NCI-H526 treated with DMSO at 0.1 percent for 48 hours (cell line): ENCODE results near the gene RS1.

Source experiments
- DNase-seq: peaks from one replicate; lab custom pipeline; 2025; lab: John Stamatoyannopoulos, UW

The RS1 gene

DNA sequence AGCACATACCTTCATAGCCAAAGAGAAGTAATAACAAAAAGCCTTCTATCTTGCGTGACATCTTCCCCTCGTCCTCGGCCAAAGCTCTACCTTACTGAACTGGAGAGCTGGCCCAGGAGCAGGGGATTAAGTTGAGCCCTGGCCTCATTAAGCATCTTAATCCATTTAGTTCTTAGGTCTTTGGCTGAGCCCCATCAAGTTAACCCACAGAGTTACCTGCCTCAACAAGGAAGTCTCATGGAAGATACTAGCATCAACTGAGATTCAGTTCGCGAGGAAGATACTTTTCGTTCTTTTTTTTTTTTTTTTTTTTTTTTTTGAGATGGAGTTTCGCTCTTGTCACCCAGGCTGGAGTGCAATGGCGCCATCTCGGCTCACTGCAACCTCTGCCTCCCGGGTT, at the start of gene RS1:
RS1 (minus strand) TSS at position 101 of the 400 bp plus-strand sequence; CDS start at position 61, 40 bp downstream.
- no peak for DNase-seq

- no peak for DNase-seq
These were observed 47.9 kb upstream of the RS1 start for GRCh38 chrX:18719852-18720251.

GRCh38 chrX:18714910-18715309, 43.0 kb upstream of the RS1 start:
- DNase-seq: no peak

DNA sequence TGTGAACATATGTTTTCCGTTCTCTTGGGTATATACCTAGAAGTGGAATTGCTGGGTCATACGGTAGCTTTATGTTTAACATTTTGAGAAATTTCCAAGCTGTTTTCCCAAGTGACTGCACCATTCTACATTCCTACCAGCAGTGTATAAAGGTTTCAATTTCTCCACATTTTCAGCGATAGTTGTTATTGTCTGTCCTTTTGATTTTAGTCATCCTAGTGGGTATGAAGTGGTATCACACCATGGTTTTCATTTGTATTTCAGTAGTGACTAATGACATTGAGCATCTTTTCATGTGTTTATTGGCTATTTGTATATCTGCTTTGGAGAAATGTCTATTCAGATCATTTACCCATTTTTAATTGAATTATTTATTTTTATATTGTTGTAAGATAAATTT, 37.9 kb upstream of the RS1 start:
- DNase-seq: no peak

GRCh38 chrX:18707426-18708049, 35.6 kb upstream of the RS1 start, which contains the start of gene PPEF1:
TSS of gene PPEF1 (plus strand) at chrX:18707645. CDS start at chrX:18707781, 136 bp downstream.
- no peak for DNase-seq

- no peak for DNase-seq
These were observed 30.7 kb upstream of the RS1 start for GRCh38 chrX:18702362-18703195.

- DNase-seq: no peak
These were observed 29.9 kb upstream of the RS1 start for GRCh38 chrX:18701621-18702361.

- no peak for DNase-seq
These were observed 27.1 kb upstream of the RS1 start for GRCh38 chrX:18698737-18699650.

GRCh38 chrX:18696653-18697052, 24.7 kb upstream of the RS1 start:
- DNase-seq: no peak

DNA sequence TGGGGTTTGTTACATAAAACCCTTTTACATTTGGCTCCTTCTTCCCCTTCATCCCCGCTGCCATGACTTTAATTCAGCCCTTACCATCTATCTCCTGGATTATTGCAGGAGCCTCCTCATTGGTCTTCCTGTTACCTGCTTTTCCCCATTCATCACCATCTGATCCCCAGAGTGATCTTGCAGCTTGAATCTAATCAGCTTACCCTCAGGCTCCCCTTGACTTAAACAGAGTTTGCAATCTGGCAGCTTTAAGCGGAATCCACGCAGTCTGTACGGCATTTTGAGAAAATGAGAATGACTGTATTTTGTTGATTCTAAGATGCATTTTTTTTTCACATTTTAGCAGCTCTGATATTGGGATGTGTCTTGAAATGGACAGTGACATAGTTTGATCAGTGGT, 20.6 kb upstream of the RS1 start:
- DNase-seq: no peak

DNA sequence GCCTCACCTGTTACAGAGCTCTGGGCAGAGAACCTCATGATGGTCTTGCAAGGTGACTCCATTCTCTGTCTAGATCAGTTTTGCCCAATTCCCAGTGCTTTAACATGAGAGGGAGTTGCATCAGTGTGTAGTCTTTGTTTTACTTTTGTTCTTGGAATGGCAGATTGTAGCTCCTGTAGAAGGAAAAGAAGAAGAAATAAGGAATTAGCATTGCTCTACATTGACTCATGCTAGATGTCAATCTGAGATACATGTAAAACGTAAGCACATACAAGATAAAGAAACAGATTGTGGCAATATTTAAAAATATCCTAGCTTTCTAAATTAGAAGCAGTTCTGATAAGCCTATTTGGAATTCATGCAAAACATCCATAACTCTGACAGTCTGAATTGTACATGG, 19.5 kb upstream of the RS1 start:
- DNase-seq: no peak

DNA sequence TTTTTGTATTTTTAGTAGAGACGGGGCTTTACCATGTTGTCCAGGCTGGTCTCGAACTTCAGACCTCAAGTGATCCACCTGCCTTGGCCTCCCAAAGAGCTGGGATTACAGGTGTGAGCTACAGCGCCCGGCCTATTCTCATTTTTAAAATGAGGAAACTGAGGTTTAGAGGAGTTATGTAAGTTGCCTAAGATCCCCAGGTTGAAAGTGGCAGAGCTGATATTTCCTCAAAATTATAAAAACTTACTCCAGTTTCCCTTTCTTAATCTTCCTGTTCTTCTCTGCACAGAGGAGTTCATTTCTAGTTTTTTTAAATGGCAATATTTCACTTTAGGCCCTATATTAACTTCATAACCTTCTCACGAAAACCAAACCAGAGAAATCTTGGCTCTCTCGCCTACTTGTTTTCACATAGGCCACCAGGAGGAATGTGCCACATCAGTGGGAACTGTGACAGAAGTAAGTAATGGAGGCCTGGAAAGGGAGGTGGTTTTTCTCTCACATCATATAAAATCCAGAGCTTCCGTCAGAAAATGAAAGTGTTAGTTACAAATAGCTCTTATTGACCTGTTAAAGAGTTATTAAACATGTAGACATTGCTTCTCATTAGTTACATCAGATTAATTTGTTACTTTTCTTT, 16.1 kb upstream of the RS1 start:
- DNase-seq: no peak

DNA sequence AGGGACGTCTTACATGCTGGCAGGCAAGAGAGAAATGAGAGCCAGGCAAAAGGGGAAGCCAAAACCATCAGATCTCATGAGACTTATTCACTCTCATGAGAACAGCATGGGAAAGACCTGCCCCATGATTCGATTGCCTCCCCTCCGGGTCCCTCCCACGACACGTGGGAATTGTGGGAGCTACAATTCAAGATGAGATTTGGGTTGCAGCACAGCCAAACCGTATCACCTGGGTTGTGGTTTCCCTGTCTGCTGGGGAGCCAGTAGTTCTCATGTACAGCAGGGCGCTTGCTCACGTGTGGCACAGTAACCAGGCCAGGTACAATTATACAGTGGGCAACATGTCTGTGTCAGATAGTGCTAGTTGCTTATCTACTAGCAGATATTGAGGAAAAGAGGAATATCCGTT, 11.1 kb upstream of the RS1 start:
- DNase-seq: no peak

- DNase-seq: no peak
These were observed 10.1 kb upstream of the RS1 start for GRCh38 chrX:18681996-18682395.

DNA sequence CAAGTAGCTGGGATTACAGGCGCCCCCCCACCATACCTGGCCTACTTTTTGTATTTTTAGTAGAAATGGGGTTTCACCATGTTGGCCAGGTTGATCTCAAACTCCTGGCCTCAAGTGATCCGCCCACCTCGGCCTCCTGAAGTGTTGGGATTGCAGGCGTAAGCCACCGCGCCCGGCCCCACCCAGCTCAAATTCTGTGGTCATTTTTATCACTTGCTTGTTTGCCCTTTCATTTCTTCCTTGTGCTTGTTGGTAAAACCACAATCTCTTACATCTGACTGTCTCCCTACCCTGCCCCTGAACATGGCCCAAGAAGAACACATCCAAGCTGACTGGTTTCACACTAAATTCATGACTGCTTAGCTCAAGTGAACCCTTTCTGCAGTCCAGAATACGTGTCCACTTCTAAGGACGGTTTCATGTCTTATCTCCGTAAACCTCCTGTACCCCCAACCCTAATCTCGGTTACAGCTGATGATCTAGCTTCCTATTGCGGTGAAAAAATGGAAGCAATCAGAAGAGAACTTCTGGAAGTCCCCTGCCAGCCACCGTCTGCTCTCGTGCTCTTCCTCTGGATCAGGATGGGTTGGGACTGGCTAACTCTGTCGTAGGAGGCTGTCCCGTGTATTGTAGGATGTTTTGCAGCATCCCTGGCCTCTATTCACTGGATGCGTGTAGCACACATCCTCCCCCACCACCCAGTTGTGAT, 5.4 kb upstream of the RS1 start:
- DNase-seq: no peak

GRCh38 chrX:18676470-18676869, 4.6 kb upstream of the RS1 start:
- DNase-seq: peak; percentile 40

- peak; percentile 40 for DNase-seq
These were observed 4.1 kb upstream of the RS1 start for GRCh38 chrX:18676050-18676449.

DNA sequence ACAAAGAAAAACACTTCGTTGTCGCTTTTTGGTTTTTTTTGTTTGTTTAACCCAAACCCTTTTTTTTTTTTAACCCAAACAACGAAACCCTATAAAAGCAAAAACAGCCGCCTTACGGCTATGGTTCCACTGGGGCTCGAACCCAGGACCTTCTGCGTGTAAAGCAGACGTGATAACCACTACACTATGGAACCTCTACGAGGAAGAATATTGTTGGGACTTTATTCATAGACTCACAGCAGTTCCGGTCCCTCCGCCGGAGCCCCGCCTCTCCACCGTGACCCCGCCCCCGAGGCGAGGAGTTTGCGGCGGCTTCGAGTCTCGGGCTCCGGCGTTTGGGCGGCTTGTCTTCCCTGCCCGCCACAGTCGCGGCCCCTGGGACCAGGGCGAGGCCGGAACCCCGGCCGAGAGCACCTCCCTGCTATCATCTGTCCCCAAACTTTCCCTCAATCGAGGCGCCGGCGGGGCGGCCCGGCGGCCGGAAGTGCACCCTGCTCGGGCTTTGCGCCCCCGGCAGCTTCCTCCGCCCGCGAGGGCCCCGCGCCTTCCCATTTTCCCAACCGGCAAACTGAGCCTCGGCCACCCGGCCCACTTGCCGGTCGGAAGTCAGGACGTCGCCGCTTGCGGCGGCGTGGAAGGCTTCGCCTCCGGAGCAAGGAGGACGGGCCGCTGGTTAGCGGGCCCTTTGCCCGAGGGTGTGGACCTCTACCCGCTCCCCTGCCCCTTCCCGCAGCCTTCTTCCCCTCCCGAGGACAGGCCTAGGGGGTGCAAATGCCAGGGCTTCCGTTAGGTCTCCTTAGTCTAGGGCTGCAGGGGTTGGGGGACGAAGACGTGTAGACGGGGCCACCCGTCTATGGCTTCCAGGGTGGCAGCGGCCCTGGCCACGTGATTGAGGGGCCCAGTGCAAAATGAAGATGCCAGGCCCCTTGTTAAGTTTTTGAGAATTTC, 3.2 kb upstream of the RS1 start:
- DNase-seq: peak; percentile 74

- DNase-seq: peak; percentile 74
These were observed 2.5 kb upstream of the RS1 start for GRCh38 chrX:18674417-18674787.
